Gastrocnemius medialis (tissue), 4 donors: ENCODE results near the gene ACADVL.

Experiments used
- CTCF ChIP-seq, 5 experiments: fragments of 450-650 bp in 3 of 5; fragments of 200-600 bp in 2 of 5; sonication (generic) in 2 of 5; IDR thresholded peaks in 4 of 5; conservative IDR thresholded peaks in 1 of 5; 1 replicate in 4 of 5; 2 replicates in 1 of 5; pipeline ENCODE4 v1.5.1; 2016 to 2019; ENCODE audit warnings: antibody characterized with exemption in 5 of 5, mild to moderate bottlenecking in 3 of 5, moderate library complexity in 3 of 5
- POLR2A ChIP-seq, 2 donors: fragments of 450-650 bp; IDR thresholded peaks; one replicate each; pipeline ENCODE4 v1.6.1; 2017; ENCODE audit warnings: antibody characterized with exemption in 2 of 2, mild to moderate bottlenecking in 2 of 2, moderate library complexity in 2 of 2

- TF ChIP-seq CTCF (IDR thresholded peaks at IDR 0.05 in 4 of 5, conservative IDR thresholded peaks at IDR 0.05 in 1 of 5) (no peak), POLR2A (IDR thresholded peaks at IDR 0.05) (no peak)
Observed at GRCh38 chr17:7262935-7263800, 43.4 kb downstream of the ACADVL start.
